ENCODE results near the gene EPHA1.

GRCh38 chr7:143354965-143355364 is 53.7 kb downstream of the EPHA1 start:
- TF ChIP-seq CTCF (IDR thresholded peaks at IDR 0.05) (no peak), POLR2A (IDR thresholded peaks at IDR 0.05) (no peak)

Data from adrenal gland (tissue), 5 donors.